GM12878 (cell line): ENCODE results near the gene NRG3.
A peak's percentile ranks its signal among the peaks of the same experiment; 100 is the strongest.

ENCODE experiments used
- EGR1 ChIP-seq, 2 experiments: IDR thresholded peaks; 1 replicate in 1 of 2; 2 replicates in 1 of 2; pipeline ENCODE4 v1.6.1; 2011 to 2012; ENCODE audit warnings: low read depth in 2 of 2, low read length in 2 of 2, borderline replicate concordance in 1 of 2, mild to moderate bottlenecking in 1 of 2, moderate library complexity in 1 of 2
- LARP7 ChIP-seq: fragments of 450-650 bp; IDR thresholded peaks from 2 replicates; pipeline ENCODE4 v1.6.1; 2017; ENCODE audit warnings: mild to moderate bottlenecking
- POLR2AphosphoS5 ChIP-seq: IDR thresholded peaks from 2 replicates; pipeline ENCODE4 v1.6.1; 2011; ENCODE audit warnings: mild to moderate bottlenecking, low read length, inconsistent platforms
- TF ChIP-seq, protein P1 (sequence below): fragments of 450-650 bp; IDR thresholded peaks from 2 replicates; pipeline ENCODE4 v1.6.1; 2017; ENCODE audit warnings: antibody characterized with exemption, mild to moderate bottlenecking, moderate library complexity
- TF ChIP-seq, protein P2 (sequence below): IDR thresholded peaks from 2 replicates; pipeline ENCODE4 v1.6.1; 2011; ENCODE audit warnings: low read depth, low read length, improper control_type of control experiment, borderline replicate concordance
- TF ChIP-seq, protein P3 (sequence below), 3 experiments: IDR thresholded peaks in 2 of 3; conservative IDR thresholded peaks in 1 of 3; 2 replicates each; pipeline ENCODE4 v1.5.1; 2011; ENCODE audit warnings: low read depth in 3 of 3, low read length in 3 of 3, mild to moderate bottlenecking in 3 of 3, control low read depth in 2 of 3, moderate library complexity in 2 of 3, inconsistent platforms in 1 of 3, mixed read lengths in 1 of 3; ENCODE audit not compliant: control insufficient read depth in 2 of 3, insufficient read depth in 1 of 3; ENCODE audit errors: extremely low read depth in 1 of 3
- TF ChIP-seq, protein P4 (sequence below): IDR thresholded peaks from 2 replicates; pipeline ENCODE4 v1.6.1; 2012; ENCODE audit warnings: low read length, inconsistent platforms

DNA sequence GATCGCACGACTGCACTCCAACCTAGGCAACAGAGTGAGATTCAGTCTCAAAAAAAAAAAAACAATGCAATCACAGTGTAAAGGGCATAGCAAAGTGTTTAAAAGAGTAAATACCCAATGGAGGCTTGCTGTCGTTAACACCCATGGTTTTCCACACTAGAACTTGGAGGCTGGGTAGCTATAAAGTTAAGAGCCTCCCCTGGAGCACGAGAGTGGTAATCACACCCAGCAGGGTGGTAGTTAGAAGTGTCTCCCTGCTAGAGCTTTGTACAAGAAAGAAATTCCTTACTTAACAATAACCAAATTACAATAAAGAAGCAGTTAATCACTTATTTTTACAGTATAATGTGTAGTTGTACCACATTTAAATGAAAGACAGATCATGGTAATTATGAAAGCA, 1078.9 kb downstream of the NRG3 start:
- TF ChIP-seq POLR2AphosphoS5 (no peak), LARP7 (no peak), EGR1 (IDR thresholded peaks at IDR 0.05; ENCODE audit: borderline replicate concordance in 1 of 2, low read depth in 2 of 2, low read length in 2 of 2) (no peak)
- TF ChIP-seq, protein P1, sequence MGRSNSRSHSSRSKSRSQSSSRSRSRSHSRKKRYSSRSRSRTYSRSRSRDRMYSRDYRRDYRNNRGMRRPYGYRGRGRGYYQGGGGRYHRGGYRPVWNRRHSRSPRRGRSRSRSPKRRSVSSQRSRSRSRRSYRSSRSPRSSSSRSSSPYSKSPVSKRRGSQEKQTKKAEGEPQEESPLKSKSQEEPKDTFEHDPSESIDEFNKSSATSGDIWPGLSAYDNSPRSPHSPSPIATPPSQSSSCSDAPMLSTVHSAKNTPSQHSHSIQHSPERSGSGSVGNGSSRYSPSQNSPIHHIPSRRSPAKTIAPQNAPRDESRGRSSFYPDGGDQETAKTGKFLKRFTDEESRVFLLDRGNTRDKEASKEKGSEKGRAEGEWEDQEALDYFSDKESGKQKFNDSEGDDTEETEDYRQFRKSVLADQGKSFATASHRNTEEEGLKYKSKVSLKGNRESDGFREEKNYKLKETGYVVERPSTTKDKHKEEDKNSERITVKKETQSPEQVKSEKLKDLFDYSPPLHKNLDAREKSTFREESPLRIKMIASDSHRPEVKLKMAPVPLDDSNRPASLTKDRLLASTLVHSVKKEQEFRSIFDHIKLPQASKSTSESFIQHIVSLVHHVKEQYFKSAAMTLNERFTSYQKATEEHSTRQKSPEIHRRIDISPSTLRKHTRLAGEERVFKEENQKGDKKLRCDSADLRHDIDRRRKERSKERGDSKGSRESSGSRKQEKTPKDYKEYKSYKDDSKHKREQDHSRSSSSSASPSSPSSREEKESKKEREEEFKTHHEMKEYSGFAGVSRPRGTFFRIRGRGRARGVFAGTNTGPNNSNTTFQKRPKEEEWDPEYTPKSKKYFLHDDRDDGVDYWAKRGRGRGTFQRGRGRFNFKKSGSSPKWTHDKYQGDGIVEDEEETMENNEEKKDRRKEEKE: no peak
- TF ChIP-seq, protein P2, sequence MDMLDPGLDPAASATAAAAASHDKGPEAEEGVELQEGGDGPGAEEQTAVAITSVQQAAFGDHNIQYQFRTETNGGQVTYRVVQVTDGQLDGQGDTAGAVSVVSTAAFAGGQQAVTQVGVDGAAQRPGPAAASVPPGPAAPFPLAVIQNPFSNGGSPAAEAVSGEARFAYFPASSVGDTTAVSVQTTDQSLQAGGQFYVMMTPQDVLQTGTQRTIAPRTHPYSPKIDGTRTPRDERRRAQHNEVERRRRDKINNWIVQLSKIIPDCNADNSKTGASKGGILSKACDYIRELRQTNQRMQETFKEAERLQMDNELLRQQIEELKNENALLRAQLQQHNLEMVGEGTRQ: no peak
- TF ChIP-seq, protein P3, sequence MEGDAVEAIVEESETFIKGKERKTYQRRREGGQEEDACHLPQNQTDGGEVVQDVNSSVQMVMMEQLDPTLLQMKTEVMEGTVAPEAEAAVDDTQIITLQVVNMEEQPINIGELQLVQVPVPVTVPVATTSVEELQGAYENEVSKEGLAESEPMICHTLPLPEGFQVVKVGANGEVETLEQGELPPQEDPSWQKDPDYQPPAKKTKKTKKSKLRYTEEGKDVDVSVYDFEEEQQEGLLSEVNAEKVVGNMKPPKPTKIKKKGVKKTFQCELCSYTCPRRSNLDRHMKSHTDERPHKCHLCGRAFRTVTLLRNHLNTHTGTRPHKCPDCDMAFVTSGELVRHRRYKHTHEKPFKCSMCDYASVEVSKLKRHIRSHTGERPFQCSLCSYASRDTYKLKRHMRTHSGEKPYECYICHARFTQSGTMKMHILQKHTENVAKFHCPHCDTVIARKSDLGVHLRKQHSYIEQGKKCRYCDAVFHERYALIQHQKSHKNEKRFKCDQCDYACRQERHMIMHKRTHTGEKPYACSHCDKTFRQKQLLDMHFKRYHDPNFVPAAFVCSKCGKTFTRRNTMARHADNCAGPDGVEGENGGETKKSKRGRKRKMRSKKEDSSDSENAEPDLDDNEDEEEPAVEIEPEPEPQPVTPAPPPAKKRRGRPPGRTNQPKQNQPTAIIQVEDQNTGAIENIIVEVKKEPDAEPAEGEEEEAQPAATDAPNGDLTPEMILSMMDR (IDR thresholded peaks at IDR 0.05 in 2 of 3, conservative IDR thresholded peaks at IDR 0.05 in 1 of 3; ENCODE audit: control insufficient read depth in 2 of 3, extremely low read depth in 1 of 3, insufficient read depth in 1 of 3, low read depth in 3 of 3, low read length in 3 of 3): peak in 1 of 3 experiments; percentile 24; a peak in 1 of 6 replicates
- TF ChIP-seq, protein P4, sequence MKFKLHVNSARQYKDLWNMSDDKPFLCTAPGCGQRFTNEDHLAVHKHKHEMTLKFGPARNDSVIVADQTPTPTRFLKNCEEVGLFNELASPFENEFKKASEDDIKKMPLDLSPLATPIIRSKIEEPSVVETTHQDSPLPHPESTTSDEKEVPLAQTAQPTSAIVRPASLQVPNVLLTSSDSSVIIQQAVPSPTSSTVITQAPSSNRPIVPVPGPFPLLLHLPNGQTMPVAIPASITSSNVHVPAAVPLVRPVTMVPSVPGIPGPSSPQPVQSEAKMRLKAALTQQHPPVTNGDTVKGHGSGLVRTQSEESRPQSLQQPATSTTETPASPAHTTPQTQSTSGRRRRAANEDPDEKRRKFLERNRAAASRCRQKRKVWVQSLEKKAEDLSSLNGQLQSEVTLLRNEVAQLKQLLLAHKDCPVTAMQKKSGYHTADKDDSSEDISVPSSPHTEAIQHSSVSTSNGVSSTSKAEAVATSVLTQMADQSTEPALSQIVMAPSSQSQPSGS: no peak
